Neural progenitor cell (in vitro differentiated cells): ENCODE data around the gene SUPT3H.

Experiments used
- EZH2 ChIP-seq: fragments of 200-600 bp; sonication (generic); IDR thresholded peaks from 2 replicates; pipeline ENCODE4 v1.6.1; 2017; ENCODE audit warnings: antibody characterized with exemption, mild to moderate bottlenecking, moderate library complexity
- EZH2phosphoT487 ChIP-seq: fragments of 200-600 bp; sonication (generic); IDR thresholded peaks from 2 replicates; pipeline ENCODE4 v1.6.1; 2017; ENCODE audit warnings: antibody characterized with exemption
- TF ChIP-seq, protein P1 (sequence below): fragments of 200-600 bp; sonication (generic); IDR thresholded peaks from 2 replicates; pipeline ENCODE4 v1.5.1; 2017; ENCODE audit warnings: antibody characterized with exemption, mild to moderate bottlenecking

DNA sequence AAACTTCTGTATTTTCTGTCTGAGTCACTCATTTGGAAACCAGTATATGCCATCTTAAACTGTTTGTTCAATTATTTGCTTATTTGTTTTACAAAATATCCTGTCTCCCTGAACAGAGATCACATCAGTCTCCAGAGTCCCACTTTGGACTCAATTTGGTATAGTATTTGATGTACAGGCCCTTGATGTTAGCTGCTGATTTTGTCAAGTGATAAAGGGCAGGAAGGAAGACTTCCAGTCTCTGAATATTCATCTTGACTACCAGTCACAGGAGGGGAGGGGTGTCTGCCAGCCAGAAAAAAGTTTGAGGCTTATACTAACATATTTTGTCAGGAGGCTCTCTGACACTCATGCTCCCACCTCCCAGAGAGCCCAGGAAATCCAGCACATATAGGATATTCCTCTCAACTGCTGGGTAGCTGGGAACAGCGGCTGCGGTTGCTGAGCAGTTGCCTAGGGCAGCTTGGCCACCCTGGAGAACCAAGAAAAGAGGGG lies 426.4 kb downstream of the SUPT3H start:
- TF ChIP-seq, protein P1, sequence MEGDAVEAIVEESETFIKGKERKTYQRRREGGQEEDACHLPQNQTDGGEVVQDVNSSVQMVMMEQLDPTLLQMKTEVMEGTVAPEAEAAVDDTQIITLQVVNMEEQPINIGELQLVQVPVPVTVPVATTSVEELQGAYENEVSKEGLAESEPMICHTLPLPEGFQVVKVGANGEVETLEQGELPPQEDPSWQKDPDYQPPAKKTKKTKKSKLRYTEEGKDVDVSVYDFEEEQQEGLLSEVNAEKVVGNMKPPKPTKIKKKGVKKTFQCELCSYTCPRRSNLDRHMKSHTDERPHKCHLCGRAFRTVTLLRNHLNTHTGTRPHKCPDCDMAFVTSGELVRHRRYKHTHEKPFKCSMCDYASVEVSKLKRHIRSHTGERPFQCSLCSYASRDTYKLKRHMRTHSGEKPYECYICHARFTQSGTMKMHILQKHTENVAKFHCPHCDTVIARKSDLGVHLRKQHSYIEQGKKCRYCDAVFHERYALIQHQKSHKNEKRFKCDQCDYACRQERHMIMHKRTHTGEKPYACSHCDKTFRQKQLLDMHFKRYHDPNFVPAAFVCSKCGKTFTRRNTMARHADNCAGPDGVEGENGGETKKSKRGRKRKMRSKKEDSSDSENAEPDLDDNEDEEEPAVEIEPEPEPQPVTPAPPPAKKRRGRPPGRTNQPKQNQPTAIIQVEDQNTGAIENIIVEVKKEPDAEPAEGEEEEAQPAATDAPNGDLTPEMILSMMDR = no peak
- TF ChIP-seq EZH2 (no peak), EZH2phosphoT487 (no peak)
